ENCODE data around the gene ARRDC4.

DNA sequence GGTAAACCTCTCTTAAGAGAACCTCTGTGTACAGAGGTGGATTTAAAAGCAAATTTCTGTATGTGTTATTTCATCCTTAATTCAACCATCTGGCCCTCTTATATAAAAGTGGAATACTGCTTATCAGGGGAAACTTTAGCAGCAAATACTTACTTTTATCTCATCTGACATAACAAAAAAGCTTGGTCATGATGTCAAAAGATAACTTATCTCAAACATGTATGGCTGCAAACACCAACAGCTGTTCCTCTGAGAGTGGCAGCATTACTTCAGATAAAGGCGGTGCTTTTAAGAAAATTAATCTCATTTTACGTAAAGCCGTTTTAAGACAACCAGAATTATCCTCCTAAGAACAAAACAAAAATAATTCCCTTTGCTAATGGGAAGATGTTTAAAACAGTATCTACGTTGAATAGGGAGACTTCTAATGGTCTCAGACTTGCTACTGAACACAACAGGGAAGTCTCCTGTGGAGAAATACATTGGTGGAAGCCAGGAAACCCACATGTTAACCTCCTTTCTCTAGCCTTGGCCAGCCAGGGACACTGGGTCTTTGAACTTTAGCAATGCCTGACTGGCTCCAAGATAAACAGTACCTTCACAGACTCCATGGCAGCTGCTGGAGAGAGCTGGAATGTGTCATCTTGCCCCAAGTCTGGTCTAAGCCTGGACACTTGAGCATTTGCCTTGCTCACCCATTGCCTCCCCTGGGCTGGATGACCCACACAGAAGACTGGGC is 18.1 kb downstream of the ARRDC4 start:
- TF ChIP-seq EZH2 (IDR thresholded peaks at IDR 0.05; ENCODE audit: insufficient read depth, poor library complexity, severe bottlenecking) (no peak), EZH2phosphoT487 (IDR thresholded peaks at IDR 0.05; ENCODE audit: insufficient read depth, low read depth) (no peak)
